NT2/D1 (cell line): Measurements from ENCODE around the gene SKAP1.

Experiments used
- DNase-seq: peaks from one replicate; pipeline ENCODE4 v3.0.0-alpha.2; 2011; ENCODE audit warnings: low read depth, low spot score
- H3K27me3 ChIP-seq: 2 replicates; pipeline ENCODE4 v1.6.0; 2011; ENCODE audit warnings: mild to moderate bottlenecking; ENCODE audit not compliant: insufficient read length, insufficient read depth
- H3K36me3 ChIP-seq: 2 replicates; pipeline ENCODE4 v1.6.1; 2011; ENCODE audit warnings: mild to moderate bottlenecking, low read length, mixed read lengths; ENCODE audit not compliant: insufficient read depth, insufficient read length
- H3K4me1 ChIP-seq: 2 replicates; pipeline ENCODE4 v1.5.1; 2011; ENCODE audit not compliant: insufficient read depth, insufficient read length
- H3K4me3 ChIP-seq: 2 replicates; pipeline ENCODE4 v1.5.1; 2011; ENCODE audit warnings: low read depth; ENCODE audit not compliant: insufficient read length
- H3K9ac ChIP-seq: 2 replicates; pipeline ENCODE4 v1.6.0; 2011; ENCODE audit warnings: low read depth; ENCODE audit not compliant: insufficient read length
- H3K9me3 ChIP-seq: 2 replicates; pipeline ENCODE4 v1.5.1; 2011; ENCODE audit warnings: mild to moderate bottlenecking, low read length; ENCODE audit not compliant: insufficient read depth
- SUZ12 ChIP-seq: IDR thresholded peaks from 2 replicates; pipeline ENCODE4 v1.6.1; 2011; ENCODE audit not compliant: insufficient read length, insufficient read depth; ENCODE audit errors: extremely low read depth
- YY1 ChIP-seq: IDR thresholded peaks from 2 replicates; pipeline ENCODE4 v1.6.1; 2011; ENCODE audit not compliant: insufficient read length, insufficient read depth
- ZNF274 ChIP-seq: IDR thresholded peaks from 2 replicates; pipeline ENCODE4 v1.6.1; 2011; ENCODE audit warnings: mild to moderate bottlenecking, low read depth, low read length

The SKAP1 gene

GRCh38 chr17:48282303-48282702, 147.7 kb downstream of the SKAP1 start:
- H3K9ac ChIP-seq = no peak overlapping the region
- H3K9me3 ChIP-seq = no peaks in the 10 kb centered on the region
- no peak for TF ChIP-seq ZNF274
- TF ChIP-seq SUZ12 = no peak
- TF ChIP-seq YY1 = no peak
- no peaks in the 10 kb centered on the region for H3K36me3 ChIP-seq
- no peaks in the 10 kb centered on the region for H3K27me3 ChIP-seq
- DNase-seq = no peak
- no peaks in the 10 kb centered on the region for H3K4me1 ChIP-seq
- H3K4me3 ChIP-seq = no peak overlapping the region

GRCh38 chr17:48278760-48279491, 151.1 kb downstream of the SKAP1 start:
- Histone ChIP-seq H3K9ac (no peak overlapping the region), H3K27me3 (peaks cover 6% of the 10 kb centered on the region), H3K4me1 (no peaks in the 10 kb centered on the region), H3K36me3 (no peaks in the 10 kb centered on the region), H3K9me3 (no peaks in the 10 kb centered on the region), H3K4me3 (no peak overlapping the region)
- DNase-seq = no peak
- TF ChIP-seq YY1 (no peak), SUZ12 (no peak), ZNF274 (no peak)

- DNase-seq = no peak
- Histone ChIP-seq H3K4me1 (no peaks in the 10 kb centered on the region), H3K4me3 (no peak overlapping the region), H3K9ac (no peak overlapping the region), H3K27me3 (peaks cover 6% of the 10 kb centered on the region), H3K36me3 (no peaks in the 10 kb centered on the region), H3K9me3 (no peaks in the 10 kb centered on the region)
- TF ChIP-seq ZNF274 = no peak
- no peak for TF ChIP-seq YY1
- TF ChIP-seq SUZ12 = no peak
Observed at GRCh38 chr17:48276776-48277175, 153.2 kb downstream of the SKAP1 start.

GRCh38 chr17:48270899-48271298, 159.1 kb downstream of the SKAP1 start:
- peaks cover 6% of the 10 kb centered on the region for H3K27me3 ChIP-seq
- no peaks in the 10 kb centered on the region for H3K4me1 ChIP-seq
- H3K36me3 ChIP-seq = no peaks in the 10 kb centered on the region
- DNase-seq = no peak
- no peak overlapping the region for H3K9ac ChIP-seq
- no peak overlapping the region for H3K4me3 ChIP-seq
- TF ChIP-seq YY1 = no peak
- TF ChIP-seq ZNF274 = no peak
- TF ChIP-seq SUZ12 = no peak
- no peaks in the 10 kb centered on the region for H3K9me3 ChIP-seq

- no peaks in the 10 kb centered on the region for H3K36me3 ChIP-seq
- H3K4me1 ChIP-seq = no peaks in the 10 kb centered on the region
- H3K4me3 ChIP-seq = no peak overlapping the region
- no peaks in the 10 kb centered on the region for H3K9me3 ChIP-seq
- no peak overlapping the region for H3K9ac ChIP-seq
- DNase-seq = no peak
- TF ChIP-seq YY1 = no peak
- no peak for TF ChIP-seq ZNF274
- H3K27me3 ChIP-seq = no peaks in the 10 kb centered on the region
Observed at GRCh38 chr17:48269209-48269608, 160.8 kb downstream of the SKAP1 start.

GRCh38 chr17:48263731-48264035, 166.3 kb downstream of the SKAP1 start:
- H3K36me3 ChIP-seq = no peaks in the 10 kb centered on the region
- H3K27me3 ChIP-seq = no peaks in the 10 kb centered on the region
- H3K9me3 ChIP-seq = no peaks in the 10 kb centered on the region
- TF ChIP-seq YY1 (no peak), ZNF274 (no peak), SUZ12 (no peak)
- H3K9ac ChIP-seq = no peak overlapping the region
- no peak overlapping the region for H3K4me3 ChIP-seq
- DNase-seq = no peak
- H3K4me1 ChIP-seq = no peaks in the 10 kb centered on the region

- no peaks in the 10 kb centered on the region for H3K27me3 ChIP-seq
- no peaks in the 10 kb centered on the region for H3K36me3 ChIP-seq
- H3K4me1 ChIP-seq = no peaks in the 10 kb centered on the region
- TF ChIP-seq YY1 (no peak), SUZ12 (no peak), ZNF274 (no peak)
- no peak overlapping the region for H3K9ac ChIP-seq
- H3K9me3 ChIP-seq = no peaks in the 10 kb centered on the region
- no peak for DNase-seq
- no peak overlapping the region for H3K4me3 ChIP-seq
Observed at GRCh38 chr17:48262982-48263730, 166.9 kb downstream of the SKAP1 start.
